H1 (cell line): Measurements from ENCODE around the gene ALPL. TPM values are rescaled to one million over a fixed set of nuclear protein-coding genes. Genes with fewer than 3 reads are reported as not detected.

Source experiments
- CTCF ChIA-PET: fragments of 300-600 bp; sonication (Branson Sonifier 250); formaldehyde crosslinking; loops from one replicate; lab custom pipeline; 2021; ENCODE audit not compliant: partially characterized antibody; lab: Charles Lee
- POLR2A ChIA-PET: fragments of 300-600 bp; sonication (Branson Sonifier 250); formaldehyde crosslinking; loops from one replicate; lab custom pipeline; 2021; ENCODE audit warnings: inconsistent platforms; ENCODE audit not compliant: partially characterized antibody; lab: Charles Lee
- DNase-seq, 2 experiments: peaks; one replicate each; pipeline versions ENCODE4 v3.0.0 to v3.0.0-alpha.2; 2010 to 2022; ENCODE audit warnings: low spot score in 2 of 2, low read depth in 1 of 2, mixed read lengths in 1 of 2
- FAIRE-seq: peaks from 2 replicates; lab custom pipeline; 2011; peaks lifted over from hg19 to GRCh38; lab: Jason Lieb, UNC
- H2AFZ ChIP-seq: 2 replicates; pipeline ENCODE4 v1.8.1; 2012; ENCODE audit warnings: low read length, inconsistent platforms
- H2AK5ac ChIP-seq: 2 replicates; pipeline ENCODE4 v1.6.1; 2013; ENCODE audit warnings: low read depth, low read length
- H2BK120ac ChIP-seq: replicated peaks from 2 replicates; pipeline ENCODE3; 2013; ENCODE audit warnings: low read depth, low read length, inconsistent platforms
- H2BK12ac ChIP-seq: 2 replicates; pipeline ENCODE4 v1.6.1; 2013; ENCODE audit warnings: low read depth, low read length
- H2BK15ac ChIP-seq: 2 replicates; pipeline ENCODE4 v1.6.1; 2013; ENCODE audit warnings: low read length
- H2BK20ac ChIP-seq: 2 replicates; pipeline ENCODE4 v1.6.1; 2013; ENCODE audit warnings: low read length
- H2BK5ac ChIP-seq: 2 replicates; pipeline ENCODE4 v1.6.1; 2013; ENCODE audit warnings: low read depth, low read length
- H3K14ac ChIP-seq: 2 replicates; pipeline ENCODE4 v1.6.1; 2013; ENCODE audit warnings: inconsistent platforms; ENCODE audit not compliant: insufficient read length
- H3K18ac ChIP-seq: 2 replicates; pipeline ENCODE4 v1.6.1; 2013; ENCODE audit warnings: low read length; ENCODE audit errors: extremely low read depth
- H3K23ac ChIP-seq: 2 replicates; pipeline ENCODE4 v1.6.1; 2013; ENCODE audit warnings: inconsistent platforms; ENCODE audit not compliant: insufficient read length
- H3K23me2 ChIP-seq: 2 replicates; pipeline ENCODE4 v1.6.1; 2013; ENCODE audit warnings: low read depth, low read length
- H3K27ac ChIP-seq: 2 replicates; pipeline ENCODE4 v1.6.1; 2011; ENCODE audit warnings: low read depth, low read length, inconsistent platforms
- H3K27me3 ChIP-seq, 4 experiments: replicated peaks in 1 of 4; 1 replicate in 1 of 4; 2 replicates in 3 of 4; pipeline versions ENCODE4 v1.6.1 to v1.8.1; 2011 to 2013; ENCODE audit warnings: low read length in 3 of 4, mild to moderate bottlenecking in 3 of 4, inconsistent platforms in 2 of 4, mixed read lengths in 2 of 4, moderate library complexity in 1 of 4; ENCODE audit not compliant: control insufficient read depth in 3 of 4, insufficient read depth in 3 of 4; ENCODE audit errors: extremely low read depth in 1 of 4
- H3K36me3 ChIP-seq, 4 experiments: 2 replicates each; pipeline versions ENCODE4 v1.6.1 to v1.8.1; 2011 to 2013; ENCODE audit warnings: mild to moderate bottlenecking in 4 of 4, low read length in 3 of 4, moderate library complexity in 2 of 4, control low read depth in 1 of 4, inconsistent platforms in 1 of 4; ENCODE audit not compliant: insufficient read depth in 4 of 4, control insufficient read depth in 2 of 4
- H3K4ac ChIP-seq: replicated peaks from 2 replicates; pipeline ENCODE3; 2013; ENCODE audit warnings: low read length, low read depth, mixed read lengths, inconsistent platforms; ENCODE audit not compliant: insufficient read length
- H3K4me1 ChIP-seq, 4 experiments: replicated peaks in 1 of 4; 1 replicate in 1 of 4; 2 replicates in 3 of 4; pipeline versions ENCODE4 v1.6.1 to v1.8.1; 2011 to 2013; ENCODE audit warnings: low read length in 3 of 4, inconsistent platforms in 2 of 4, mixed read lengths in 1 of 4; ENCODE audit not compliant: insufficient read depth in 4 of 4, control insufficient read depth in 3 of 4
- H3K4me2 ChIP-seq, 2 experiments: 2 replicates each; pipeline versions ENCODE4 v1.6.1 to v1.8.1; 2011 to 2013; ENCODE audit warnings: low read depth in 2 of 2, low read length in 2 of 2, control low read depth in 1 of 2, inconsistent platforms in 1 of 2, mild to moderate bottlenecking in 1 of 2; ENCODE audit not compliant: insufficient read depth in 1 of 2
- H3K4me3 ChIP-seq, 4 experiments: fragments of 200-600, 300-600 bp in 1 of 4; sonication (generic), shearing (Covaris generic), sonication (Bioruptor Twin) in 1 of 4; 2 replicates each; pipeline versions ENCODE4 v1.5.1 to v1.8.1; 2011 to 2016; ENCODE audit warnings: low read length in 4 of 4, low read depth in 3 of 4, control low read depth in 2 of 4, inconsistent platforms in 2 of 4, mild to moderate bottlenecking in 2 of 4, mixed read lengths in 1 of 4, moderate library complexity in 1 of 4; ENCODE audit not compliant: insufficient read depth in 2 of 4; ENCODE audit errors: extremely low read depth in 1 of 4
- H3K56ac ChIP-seq: replicated peaks from 2 replicates; pipeline ENCODE3; 2013; ENCODE audit warnings: low read depth, mild to moderate bottlenecking, mixed read lengths, low read length, inconsistent platforms; ENCODE audit not compliant: insufficient read length
- H3K79me1 ChIP-seq: 2 replicates; pipeline ENCODE4 v1.6.1; 2013; ENCODE audit warnings: low read depth, low read length, control low read depth
- H3K79me2 ChIP-seq, 2 experiments: 2 replicates each; pipeline versions ENCODE4 v1.6.1 to v1.8.1; 2012 to 2013; ENCODE audit warnings: low read length in 2 of 2, mild to moderate bottlenecking in 2 of 2, inconsistent platforms in 1 of 2; ENCODE audit not compliant: insufficient read depth in 2 of 2, control insufficient read depth in 1 of 2
- H3K9ac ChIP-seq, 4 experiments: replicated peaks in 1 of 4; 1 replicate in 1 of 4; 2 replicates in 3 of 4; pipeline versions ENCODE4 v1.6.1 to v1.8.1; 2011 to 2013; ENCODE audit warnings: low read depth in 3 of 4, low read length in 3 of 4, control low read depth in 2 of 4, mild to moderate bottlenecking in 2 of 4, moderate library complexity in 2 of 4, inconsistent platforms in 1 of 4; ENCODE audit errors: extremely low read depth in 1 of 4
- H3K9me3 ChIP-seq, 2 experiments: 2 replicates each; pipeline versions ENCODE4 v1.6.1 to v1.8.1; 2012 to 2013; ENCODE audit warnings: mild to moderate bottlenecking in 2 of 2, moderate library complexity in 2 of 2, control low read depth in 1 of 2, inconsistent platforms in 1 of 2, low read depth in 1 of 2, low read length in 1 of 2, mixed read lengths in 1 of 2; ENCODE audit not compliant: insufficient read depth in 2 of 2
- H4K20me1 ChIP-seq, 2 experiments: replicated peaks in 1 of 2; 2 replicates each; pipeline versions ENCODE3 to v1.8.1; 2011 to 2013; ENCODE audit warnings: inconsistent platforms in 2 of 2, low read length in 2 of 2, mild to moderate bottlenecking in 1 of 2; ENCODE audit not compliant: insufficient read depth in 2 of 2, control insufficient read depth in 1 of 2
- H4K5ac ChIP-seq: 2 replicates; pipeline ENCODE4 v1.6.1; 2013; ENCODE audit warnings: low read length, low read depth, mixed read lengths, inconsistent platforms; ENCODE audit not compliant: insufficient read length
- H4K8ac ChIP-seq: 2 replicates; pipeline ENCODE4 v1.8.0; 2013; ENCODE audit warnings: mild to moderate bottlenecking, moderate library complexity, low read length, inconsistent platforms; ENCODE audit not compliant: insufficient read depth; ENCODE audit errors: extremely low read depth
- H4K91ac ChIP-seq: replicated peaks from 2 replicates; pipeline ENCODE3; 2013; ENCODE audit warnings: low read length, mixed read lengths, inconsistent platforms; ENCODE audit not compliant: insufficient read length
- CBX8 ChIP-seq: fragments of 300-800, 300-1000 bp; sonication (generic); IDR thresholded peaks from 2 replicates; pipeline ENCODE4 v1.7.1; 2016; ENCODE audit warnings: low read depth, low read length, borderline replicate concordance
- EGR1 ChIP-seq: IDR thresholded peaks from 2 replicates; pipeline ENCODE4 v1.6.1; 2011; ENCODE audit warnings: low read depth, low read length, borderline replicate concordance
- GTF2F1 ChIP-seq: IDR thresholded peaks from 2 replicates; pipeline ENCODE4 v1.6.1; 2012; ENCODE audit warnings: low read depth, low read length, improper control_type of control experiment, borderline replicate concordance
- KDM1A ChIP-seq: fragments of 200-600, 300-600 bp; sonication (generic); IDR thresholded peaks from 2 replicates; pipeline ENCODE4 v1.7.1; 2016; ENCODE audit warnings: mild to moderate bottlenecking, low read length, borderline replicate concordance
- RNF2 ChIP-seq: fragments of 200-900, 300-1000 bp; sonication (generic); IDR thresholded peaks from 2 replicates; pipeline ENCODE4 v1.7.1; 2016; ENCODE audit warnings: borderline replicate concordance, low read depth, mild to moderate bottlenecking, antibody characterized with exemption, low read length; ENCODE audit not compliant: poor library complexity, severe bottlenecking; ENCODE audit errors: missing control alignments
- SIN3A ChIP-seq, 2 experiments: IDR thresholded peaks in 1 of 2; conservative IDR thresholded peaks in 1 of 2; 2 replicates each; pipeline ENCODE4 v1.6.1; 2011 to 2012; ENCODE audit warnings: low read length in 2 of 2, improper control_type of control experiment in 1 of 2, low read depth in 1 of 2, mild to moderate bottlenecking in 1 of 2
- WGBS, 2 experiments: shearing (Covaris generic) in 1 of 2; methylation state at CpG; one replicate each; pipeline versions ENCODE4 v1.1.6 to v1.1.7; 2013 to 2015; ENCODE audit warnings: low lambda C conversion rate in 2 of 2, mixed read lengths in 2 of 2, inconsistent platforms in 1 of 2, low coverage in 1 of 2, missing lambda C conversion rate in 1 of 2; ENCODE audit not compliant: insufficient replicate concordance in 2 of 2, insufficient coverage in 1 of 2, insufficient read length in 1 of 2; ENCODE audit errors: extremely low coverage in 1 of 2, missing lambda C conversion rate in 1 of 2; 5-methylcytosine and 5-hydroxymethylcytosine counted together
- polyA plus RNA-seq, 7 experiments: library from polyadenylated mRNA; depleted of rRNA in 3 of 7; stranded (reverse) in 5 of 7; unstranded in 2 of 7; fragments of >200 nt in 5 of 7; fragments of 200-250 nt in 2 of 7; gene quantifications; 1 replicate in 5 of 7; 2 replicates in 1 of 7; 4 replicates in 1 of 7; pipeline versions ENCODE4 v1.2.1 to v1.2.3, GENCODE V29; 2011 to 2013; ENCODE audit warnings: missing spikeins in 2 of 7, mixed read lengths in 2 of 7
- total RNA-seq: library from RNA; stranded (reverse); fragmentation: NEBNext Ultra II Directional; extraction: Animal tissue kit (Norgen Biotek cat#: 25700); gene quantifications from 2 replicates; pipeline ENCODE4 v1.2.1, GENCODE V29; 2021

Gene ALPL
- total and polyA plus RNA-seq, 2 of the 8 experiments (the other 6 are each of a cell fraction or from before 2014, with no cell fraction given), result 175 to 362 TPM

- Histone ChIP-seq H2AFZ (no peak overlapping the region), H3K23ac (no peak overlapping the region), H3K9me3 (no peaks in the 10 kb centered on the region), H4K91ac (no peak overlapping the region), H2BK12ac (no peak overlapping the region), H3K36me3 (peaks cover 2 to 17% (median 3%) of the 10 kb centered on the region in 4 experiments; a peak in 5 of 8 replicates), H2AK5ac (no peak overlapping the region), H4K20me1 (peaks cover 2 to 10% of the 10 kb centered on the region in 2 experiments), H3K23me2 (no peaks in the 10 kb centered on the region; the same call in 1 of the 2 replicates), H3K4me3 (no peak overlapping the region), H3K79me2 (no peaks in the 10 kb centered on the region), H3K56ac (no peak overlapping the region), H2BK5ac (no peak overlapping the region), H2BK15ac (no peak overlapping the region), H3K18ac (no peak overlapping the region), H4K5ac (no peak overlapping the region), H3K4me2 (no peak overlapping the region), H3K14ac (no peak overlapping the region), H4K8ac (no peak overlapping the region), H2BK120ac (no peak overlapping the region), H2BK20ac (no peak overlapping the region), H3K4ac (no peak overlapping the region), H3K27ac (no peak overlapping the region), H3K4me1 (no peaks in the 10 kb centered on the region; a peak in 3 of 7 replicates), H3K9ac (no peak overlapping the region), H3K27me3 (no peaks in the 10 kb centered on the region), H3K79me1 (no peaks in the 10 kb centered on the region)
- WGBS, 2 experiments, result 93% methylated on average over 15 of the region's 15 CpGs; no CpG with 5 or more reads in 1 of the 2 experiments
- no peak for FAIRE-seq
- ChIA-PET CTCF (interaction anchor here (0.6 to 2.0 kb wide), 8 partner anchors 10 to 366 kb away, joined by 3 to 7 read pairs (median 4); no protein-coding TSS in a partner anchor), POLR2A (no interaction called here)
- no peak for TF ChIP-seq SIN3A (conservative IDR thresholded peaks at IDR 0.05 in 1 of 2, IDR thresholded peaks at IDR 0.05 in 1 of 2; ENCODE audit: low read depth in 1 of 2, low read length in 2 of 2)
- TF ChIP-seq GTF2F1, result no peak
- TF ChIP-seq KDM1A, result no peak
- no peak for TF ChIP-seq CBX8
- TF ChIP-seq RNF2, result no peak
- TF ChIP-seq EGR1, result no peak
- DNase-seq, result no peak
Observed at GRCh38 chr1:21568006-21568746, 59.0 kb downstream of the ALPL start.
